ENCODE measurements around the gene DMAC2.
"Not testable (repeated sequence)": the region's sequence is repeated elsewhere in the genome, so short reads cannot be mapped to it uniquely, and the experiment has no call there.

The DMAC2 gene

GRCh38 chr19:41439441-41440222 is at the start of gene DMAC2:
DMAC2 (minus strand) TSS chr19:41439912; CDS start chr19:41439899, 13 bp downstream.
- peak; percentile 75 for DNase-seq

DNA sequence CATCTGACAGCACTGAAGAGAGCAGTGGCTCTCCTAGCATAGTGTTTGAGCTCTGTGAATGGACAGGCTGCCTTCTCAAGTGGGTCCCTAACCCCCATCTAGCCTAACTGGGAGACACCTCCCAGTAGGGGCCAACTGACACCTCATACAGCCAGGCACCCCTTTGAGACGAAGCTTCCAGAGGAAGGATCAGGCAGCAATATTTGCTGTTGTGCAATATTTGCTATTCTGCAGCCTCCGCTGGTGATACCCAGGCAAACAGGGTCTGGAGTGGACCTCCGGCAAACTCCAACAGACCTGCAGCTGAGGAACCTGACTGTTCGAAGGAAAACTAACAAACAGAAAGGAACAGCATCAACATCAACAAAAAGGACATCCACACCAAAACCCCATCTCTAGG is 47.2 kb upstream of the DMAC2 start:
- not testable (repeated sequence) for DNase-seq

DNA sequence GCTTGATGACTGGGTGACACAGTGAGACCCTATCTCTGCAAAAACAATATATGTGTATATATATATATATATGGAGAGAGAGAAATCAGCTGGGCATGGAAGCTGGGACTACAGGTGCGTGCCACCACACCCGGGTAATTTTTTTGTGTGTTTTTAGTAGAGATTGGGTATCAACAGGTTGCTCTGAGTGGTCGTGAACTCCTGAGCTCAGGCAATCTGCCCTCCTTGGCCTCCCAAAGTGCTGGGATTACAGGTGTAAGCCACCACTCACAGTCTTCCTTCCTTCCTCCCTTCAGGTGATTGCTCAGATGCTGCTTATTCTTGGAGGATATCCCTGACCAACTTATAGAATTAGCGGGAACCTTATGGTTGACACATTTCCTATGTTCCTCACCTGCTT is 45.1 kb upstream of the DMAC2 start:
- DNase-seq = no peak

DNA sequence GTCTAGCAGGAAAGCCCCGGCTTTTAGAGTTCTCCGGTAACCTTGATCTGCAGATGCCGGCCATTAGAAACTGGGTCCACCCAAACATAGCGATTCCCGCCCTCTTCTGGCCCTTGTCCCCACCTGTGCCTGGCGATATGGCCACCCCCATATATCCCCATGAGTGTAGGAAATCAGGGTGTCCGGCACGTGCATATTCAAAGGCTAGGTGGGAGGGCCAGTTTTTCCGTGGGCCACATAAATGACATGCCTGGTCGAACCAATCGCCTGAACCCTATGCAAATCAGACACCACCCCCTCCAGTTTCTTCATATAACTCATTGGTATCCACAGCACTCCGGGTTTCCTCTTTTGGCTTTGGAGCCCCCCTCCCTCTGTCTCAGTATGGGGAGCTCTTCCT is 40.6 kb upstream of the DMAC2 start:
- no peak for DNase-seq

DNA sequence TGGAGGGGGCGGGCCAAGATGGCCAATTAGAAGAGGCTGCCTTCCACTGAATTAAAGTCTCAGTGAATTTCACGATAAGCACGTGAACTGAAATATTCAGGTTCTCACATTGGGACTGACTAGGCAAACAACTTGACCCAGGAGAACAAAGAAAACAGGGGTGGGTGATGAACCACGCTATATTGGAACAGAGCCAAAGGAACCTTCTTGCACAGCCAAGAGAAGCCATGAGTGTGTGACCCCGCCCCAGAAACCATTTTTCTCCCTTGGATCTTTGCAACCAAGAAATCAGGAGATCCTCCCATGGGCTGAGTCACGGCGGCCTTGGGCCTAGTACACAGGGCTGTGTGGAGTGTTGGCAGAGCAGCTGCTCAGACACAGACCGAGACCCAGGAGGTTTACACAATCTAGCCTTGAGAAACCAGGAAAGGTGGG is 40.1 kb upstream of the DMAC2 start:
- no peak for DNase-seq

DNA sequence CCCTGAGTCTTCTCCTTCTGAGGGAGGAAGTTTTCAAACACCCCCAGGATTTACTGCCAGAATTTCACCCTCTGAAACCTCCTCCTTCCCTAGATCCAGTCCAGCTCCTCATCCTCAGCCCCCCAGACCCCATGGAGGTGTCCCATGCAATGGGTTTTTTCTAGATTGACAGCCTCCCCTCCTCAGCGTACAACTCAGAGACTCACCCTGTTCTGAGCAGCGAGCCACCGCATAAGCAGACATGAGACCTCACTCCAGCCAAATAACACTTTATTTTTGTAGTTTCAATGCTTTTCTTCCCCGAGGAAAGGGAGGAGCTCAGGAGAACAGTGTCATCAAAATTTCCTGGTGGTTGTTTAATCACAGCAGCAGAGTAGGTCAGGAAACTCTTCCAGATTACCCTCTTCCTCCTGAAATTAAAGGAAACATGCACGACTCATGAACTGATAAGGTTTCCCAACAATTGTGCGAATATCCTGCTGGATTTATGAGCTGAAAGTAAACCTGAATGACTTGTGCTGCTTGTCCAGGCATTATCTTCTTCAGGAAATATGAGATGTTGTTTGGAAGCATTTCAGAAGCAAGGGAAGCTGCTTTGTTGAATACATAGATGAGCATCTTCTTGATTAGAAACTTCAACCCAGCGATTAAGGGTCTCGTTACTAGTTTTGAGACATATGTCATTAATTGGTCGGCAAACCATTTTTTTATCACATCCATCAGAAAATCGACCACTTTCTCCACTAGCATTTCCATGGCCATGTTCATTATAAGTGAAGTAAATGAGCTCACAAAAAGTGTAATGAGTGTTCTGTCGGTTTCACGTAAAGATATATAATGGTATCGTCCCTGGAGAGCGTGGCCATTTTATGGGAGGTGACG is 39.4 kb upstream of the DMAC2 start:
- DNase-seq = no peak

DNA sequence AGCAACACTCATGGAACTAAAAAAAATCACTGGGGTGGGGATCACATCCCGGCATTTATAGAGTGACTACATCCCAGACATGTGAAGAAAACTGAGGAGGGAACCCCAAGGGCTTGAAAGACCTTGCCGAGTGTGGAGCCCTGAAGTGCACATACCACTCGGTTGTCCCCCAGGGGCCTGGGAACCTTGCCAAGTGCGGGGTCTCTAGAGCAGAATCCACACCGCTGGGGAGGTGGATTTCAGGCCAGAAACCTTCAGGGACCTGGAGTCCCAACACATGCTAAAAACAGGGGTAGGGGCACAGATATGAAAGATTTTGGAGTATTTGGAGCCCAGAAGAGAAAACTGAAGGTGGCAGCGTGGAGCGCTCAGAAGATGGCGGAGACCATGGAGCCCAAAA is 38.5 kb upstream of the DMAC2 start:
- no peak for DNase-seq

GRCh38 chr19:41476583-41476982 is 36.9 kb upstream of the DMAC2 start:
- DNase-seq = no peak

DNA sequence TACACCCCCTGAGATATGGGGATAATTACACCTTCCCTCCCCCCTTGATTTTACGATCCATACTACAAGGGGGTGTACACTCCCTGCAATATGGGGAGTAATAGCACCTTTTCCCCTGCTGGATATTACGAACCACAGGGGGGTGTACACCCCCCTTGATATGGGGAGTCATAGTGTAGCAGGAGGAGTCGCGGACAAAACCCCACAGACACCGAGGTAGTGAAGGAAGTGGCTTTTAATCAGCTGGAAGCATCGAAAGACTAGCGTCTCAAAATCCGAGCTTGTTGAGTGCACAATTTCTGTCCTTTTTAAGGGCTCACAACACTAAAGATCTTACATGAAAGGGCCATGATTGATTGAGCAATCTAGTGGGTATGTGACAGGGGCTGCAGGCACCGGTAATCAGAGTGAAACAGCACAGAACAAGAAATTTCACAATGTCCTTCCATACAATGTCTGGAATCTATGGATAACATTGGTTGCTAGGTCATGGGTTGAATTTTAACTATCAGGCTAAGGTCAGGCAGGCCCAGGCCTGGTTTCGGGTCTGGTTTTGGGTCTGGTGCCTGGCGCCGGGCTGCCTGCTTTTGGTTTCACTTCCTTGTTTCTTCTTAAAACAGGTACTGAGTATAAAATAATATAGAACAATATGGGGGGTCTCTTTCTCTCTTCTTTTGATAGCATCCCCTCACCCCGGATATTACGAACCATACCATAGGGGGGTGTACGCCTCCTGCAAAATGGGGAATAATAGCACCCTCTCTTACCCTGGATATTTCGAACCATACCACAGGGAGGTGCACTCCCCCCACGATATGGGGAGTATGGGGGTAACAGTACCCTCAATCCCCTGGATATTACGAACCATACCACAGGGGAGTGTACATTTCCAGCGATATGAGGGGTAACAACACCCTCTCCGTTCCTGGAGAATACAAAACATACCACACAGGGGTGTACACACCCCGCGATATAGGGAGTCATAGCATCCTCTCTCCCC is 23.8 kb upstream of the DMAC2 start:
- DNase-seq = not testable (repeated sequence)

- DNase-seq = no peak
These were observed 22.8 kb upstream of the DMAC2 start for GRCh38 chr19:41462497-41462896.

GRCh38 chr19:41457241-41457640 is 17.5 kb upstream of the DMAC2 start:
- DNase-seq = no peak

- no peak for DNase-seq
These were observed 16.7 kb upstream of the DMAC2 start for GRCh38 chr19:41456342-41456918.

- DNase-seq = no peak
These were observed 16.2 kb upstream of the DMAC2 start for GRCh38 chr19:41455936-41456335.

DNA sequence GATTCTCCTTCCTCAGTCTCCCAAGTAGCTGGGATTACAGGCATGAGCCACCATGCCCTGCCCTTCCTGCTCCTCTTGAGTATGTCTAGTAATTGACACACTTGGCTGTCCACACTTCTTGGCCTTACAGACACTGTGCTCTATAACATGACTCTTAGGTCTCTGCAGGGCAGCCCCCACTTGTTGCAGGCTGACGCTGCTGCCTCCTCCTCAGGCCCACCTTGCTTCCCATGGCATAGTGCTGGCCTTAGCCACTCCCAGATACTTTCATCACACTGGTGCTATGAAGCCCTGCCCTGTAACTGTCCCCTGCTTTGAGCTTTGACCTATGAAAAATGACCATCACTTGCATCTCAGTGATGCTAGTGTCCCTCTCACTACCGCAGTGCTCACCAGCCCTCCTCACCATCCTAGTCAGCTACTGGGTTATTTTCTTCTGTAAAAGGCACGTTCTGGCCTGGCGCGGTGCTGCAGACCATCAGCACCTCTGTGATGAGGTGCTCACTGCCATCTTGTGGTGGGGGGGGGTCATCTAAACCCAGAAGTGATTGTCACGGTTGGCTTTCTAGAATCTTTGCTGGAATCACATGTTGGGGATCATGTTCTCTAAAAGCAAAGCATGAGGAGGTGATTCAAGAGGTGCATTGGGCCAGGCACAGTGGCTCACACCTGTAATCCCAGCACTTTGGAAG is 13.0 kb upstream of the DMAC2 start:
- no peak for DNase-seq

DNA sequence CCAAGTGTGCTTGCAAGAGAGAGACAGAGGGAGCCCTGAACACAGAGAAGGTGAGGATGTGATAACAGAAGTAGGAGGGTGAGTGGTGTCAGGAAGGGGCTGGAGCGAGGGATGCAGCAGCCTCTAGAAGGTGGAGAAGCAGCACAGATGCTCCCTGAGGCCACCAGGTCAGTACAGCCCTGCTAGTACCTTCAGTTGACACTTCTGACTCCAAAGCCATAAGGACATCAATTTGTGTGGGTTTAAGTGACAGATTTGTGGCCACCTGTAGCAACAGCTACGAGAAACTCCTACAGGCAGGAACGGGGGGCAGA is 10.1 kb upstream of the DMAC2 start:
- no peak for DNase-seq

DNA sequence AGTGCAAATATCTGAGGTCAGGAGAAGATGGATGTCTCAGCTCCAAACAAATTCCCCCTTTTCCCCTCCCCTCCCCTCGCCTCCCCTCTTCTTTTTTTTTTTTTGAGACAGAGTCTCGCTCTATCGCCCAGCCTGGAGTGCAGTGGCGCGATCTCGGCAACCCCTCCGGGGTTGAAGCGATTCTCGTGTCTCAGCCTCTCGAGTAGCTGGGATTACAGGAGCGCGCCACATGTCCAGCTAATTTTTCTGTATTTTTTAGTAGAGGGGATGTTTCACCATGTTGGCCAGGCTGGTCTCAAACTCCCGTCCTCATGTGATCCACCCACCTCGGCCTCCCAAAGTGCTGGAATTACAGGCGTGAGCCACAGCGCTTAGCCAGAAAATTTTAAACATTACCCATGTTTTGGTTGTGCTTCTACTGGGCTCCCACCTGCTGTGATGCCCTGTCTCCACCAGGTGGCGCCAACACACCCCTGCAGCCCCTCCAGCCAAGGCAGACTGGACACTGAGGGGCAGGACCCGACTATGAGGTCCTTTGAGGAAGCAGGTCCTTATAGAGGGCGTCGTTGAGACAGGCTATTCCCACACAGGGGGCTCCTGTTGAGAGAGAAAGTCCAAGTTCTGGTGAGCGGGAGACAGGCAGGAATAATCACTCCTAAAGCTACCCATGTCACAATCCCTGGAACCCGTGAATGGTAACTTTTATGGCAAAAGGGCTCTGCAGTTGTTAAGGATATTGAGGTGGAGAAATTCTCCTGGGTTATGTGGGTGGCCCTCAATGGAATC is 9.6 kb upstream of the DMAC2 start:
- DNase-seq = no peak

GRCh38 chr19:41447732-41448332 is 8.1 kb upstream of the DMAC2 start:
- DNase-seq = no peak

GRCh38 chr19:41445575-41445974 is 5.9 kb upstream of the DMAC2 start:
- no peak for DNase-seq

GRCh38 chr19:41443813-41444455 is 4.2 kb upstream of the DMAC2 start:
- DNase-seq = no peak

Data from SIG-M5 (cell line).